Brain microvascular endothelial cell (primary cell): ENCODE results near the gene DAGLA.

ENCODE experiments used
- DNase-seq: peaks from one replicate; pipeline ENCODE4 v3.0.0-alpha.2; 2020
- H3K27ac ChIP-seq: fragments of 250-450 bp; sonication (Bioruptor Pico); 2 replicates; pipeline ENCODE4 v1.5.1; 2020; ENCODE audit warnings: mild to moderate bottlenecking, moderate library complexity
- H3K27me3 ChIP-seq: fragments of 250-450 bp; sonication (Bioruptor Pico); replicated peaks from 2 replicates; pipeline ENCODE4 v1.5.1; 2020; ENCODE audit warnings: mild to moderate bottlenecking
- H3K36me3 ChIP-seq: fragments of 250-450 bp; sonication (Bioruptor Pico); replicated peaks from 2 replicates; pipeline ENCODE4 v1.5.1; 2020; ENCODE audit warnings: mild to moderate bottlenecking
- H3K4me3 ChIP-seq: 2 replicates; pipeline ENCODE4 v1.5.1; 2011; ENCODE audit warnings: low read depth, mild to moderate bottlenecking, control low read depth, low read length, moderate library complexity
- in situ Hi-C: cut with HindIII; loops from 2 replicates; pipeline ENCODE4 v1.10.0; 2017; ENCODE audit warnings: low sequenced_read_pairs, low pct_ligation_motif_present
- TF ChIP-seq, protein P1 (sequence below): IDR thresholded peaks from 2 replicates; pipeline ENCODE4 v1.5.1; 2011; ENCODE audit warnings: low read depth, mild to moderate bottlenecking, moderate library complexity, low read length, control low read depth, inconsistent platforms; ENCODE audit errors: missing control alignments

Gene DAGLA

DNA sequence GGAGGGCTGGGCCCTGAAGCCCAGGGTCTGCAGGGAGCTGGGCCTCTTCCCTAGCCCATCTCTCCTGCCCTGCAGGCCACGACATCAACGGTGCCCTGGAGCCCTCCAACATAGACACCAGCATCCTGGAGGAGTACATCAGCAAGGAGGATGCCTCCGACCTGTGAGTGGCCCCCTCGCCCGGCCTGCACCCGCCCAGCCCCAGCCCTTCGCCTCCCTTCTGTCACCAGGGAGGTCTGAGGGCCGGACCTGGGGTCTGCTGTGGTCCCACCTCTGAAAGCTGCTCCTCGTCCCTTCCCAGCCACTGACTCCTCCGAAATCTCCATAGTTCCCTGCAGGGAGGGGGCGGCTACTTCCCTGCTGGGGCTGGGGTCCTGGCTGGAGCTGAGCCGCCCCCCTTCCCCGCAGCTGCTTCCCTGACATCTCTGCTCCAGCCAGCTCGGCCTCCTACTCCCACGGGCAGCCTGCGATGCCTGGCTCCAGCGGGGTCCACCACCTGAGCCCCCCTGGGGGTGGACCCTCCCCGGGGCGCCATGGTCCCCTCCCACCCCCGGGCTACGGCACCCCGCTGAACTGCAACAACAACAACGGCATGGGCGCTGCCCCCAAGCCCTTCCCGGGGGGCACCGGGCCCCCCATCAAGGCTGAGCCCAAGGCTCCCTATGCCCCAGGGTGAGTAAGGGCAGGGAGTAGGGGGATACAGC is 85.5 kb downstream of the DAGLA start:
- TF ChIP-seq, protein P1, sequence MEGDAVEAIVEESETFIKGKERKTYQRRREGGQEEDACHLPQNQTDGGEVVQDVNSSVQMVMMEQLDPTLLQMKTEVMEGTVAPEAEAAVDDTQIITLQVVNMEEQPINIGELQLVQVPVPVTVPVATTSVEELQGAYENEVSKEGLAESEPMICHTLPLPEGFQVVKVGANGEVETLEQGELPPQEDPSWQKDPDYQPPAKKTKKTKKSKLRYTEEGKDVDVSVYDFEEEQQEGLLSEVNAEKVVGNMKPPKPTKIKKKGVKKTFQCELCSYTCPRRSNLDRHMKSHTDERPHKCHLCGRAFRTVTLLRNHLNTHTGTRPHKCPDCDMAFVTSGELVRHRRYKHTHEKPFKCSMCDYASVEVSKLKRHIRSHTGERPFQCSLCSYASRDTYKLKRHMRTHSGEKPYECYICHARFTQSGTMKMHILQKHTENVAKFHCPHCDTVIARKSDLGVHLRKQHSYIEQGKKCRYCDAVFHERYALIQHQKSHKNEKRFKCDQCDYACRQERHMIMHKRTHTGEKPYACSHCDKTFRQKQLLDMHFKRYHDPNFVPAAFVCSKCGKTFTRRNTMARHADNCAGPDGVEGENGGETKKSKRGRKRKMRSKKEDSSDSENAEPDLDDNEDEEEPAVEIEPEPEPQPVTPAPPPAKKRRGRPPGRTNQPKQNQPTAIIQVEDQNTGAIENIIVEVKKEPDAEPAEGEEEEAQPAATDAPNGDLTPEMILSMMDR, result no peak
- Histone ChIP-seq H3K27me3 (no peaks in the 10 kb centered on the region), H3K36me3 (no peaks in the 10 kb centered on the region), H3K27ac (no peak overlapping the region), H3K4me3 (no peak overlapping the region)
- in situ Hi-C loops, result no loop called here
- DNase-seq, result no peak

DNA sequence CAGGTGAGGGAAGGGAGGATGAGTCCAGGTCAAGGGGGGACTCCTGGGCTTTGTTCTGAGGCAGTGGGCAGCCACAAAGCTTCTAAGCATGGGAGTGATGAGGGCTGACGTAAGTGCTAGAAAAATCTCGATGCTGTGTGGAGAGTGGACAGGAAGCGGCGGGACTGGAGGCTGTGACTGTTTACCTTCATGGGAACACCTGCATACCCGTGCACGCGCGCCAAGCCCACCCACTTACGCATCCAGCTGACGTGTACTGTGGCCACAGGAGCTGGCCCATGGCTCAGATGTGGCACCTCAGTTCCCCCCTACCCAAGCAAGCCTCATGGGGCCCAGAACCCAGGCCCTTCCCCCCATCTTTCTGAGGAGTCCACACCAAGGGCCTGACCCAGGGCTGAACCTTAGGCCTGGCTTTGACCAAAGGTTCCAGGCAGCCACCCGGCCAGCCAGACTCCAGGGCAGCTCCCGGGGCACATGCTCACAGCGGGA is 86.2 kb downstream of the DAGLA start:
- TF ChIP-seq, protein P1, result no peak
- no peak overlapping the region for H3K4me3 ChIP-seq
- in situ Hi-C loops, result no loop called here
- H3K36me3 ChIP-seq, result no peaks in the 10 kb centered on the region
- H3K27me3 ChIP-seq, result no peaks in the 10 kb centered on the region
- DNase-seq, result peak; percentile 44
- no peak overlapping the region for H3K27ac ChIP-seq

DNA sequence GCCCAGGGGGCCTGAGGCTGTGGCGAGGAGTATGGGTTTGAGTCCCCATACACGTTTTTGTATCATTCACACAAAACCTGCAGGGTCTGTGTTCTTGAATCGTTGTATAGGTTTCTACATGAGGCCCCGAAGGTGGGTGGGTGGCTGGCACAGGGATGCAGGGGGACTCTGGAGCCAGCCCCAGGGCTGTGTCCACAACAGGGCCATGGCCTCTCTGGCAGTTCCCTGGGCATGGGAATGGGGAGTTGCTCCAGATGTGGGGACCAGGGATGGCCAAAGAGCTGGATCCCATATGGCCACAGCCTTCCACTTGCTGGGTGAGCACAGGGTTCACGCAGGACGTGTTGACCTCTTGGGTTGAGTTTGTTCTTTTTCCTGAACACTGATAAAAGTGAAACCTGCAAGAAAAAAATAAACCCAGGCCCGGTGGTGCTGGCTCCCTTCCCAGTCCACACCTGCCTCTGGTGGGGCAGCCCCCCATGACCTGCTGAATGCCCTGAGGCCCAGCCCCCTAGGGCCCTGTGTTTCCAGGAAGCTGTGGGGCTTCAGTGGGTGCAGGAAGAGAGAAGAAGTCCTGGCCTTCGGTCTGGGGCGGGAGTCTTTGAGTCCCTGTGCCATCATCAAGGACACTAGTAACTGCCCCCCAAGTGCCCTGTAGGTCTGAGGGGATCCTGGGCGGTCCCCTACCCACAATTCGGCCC is 88.3 kb downstream of the DAGLA start:
- TF ChIP-seq, protein P1, result no peak
- DNase-seq, result no peak
- Histone ChIP-seq H3K36me3 (no peaks in the 10 kb centered on the region), H3K27me3 (no peaks in the 10 kb centered on the region), H3K27ac (no peak overlapping the region), H3K4me3 (no peak overlapping the region)
- in situ Hi-C loops, result no loop called here

DNA sequence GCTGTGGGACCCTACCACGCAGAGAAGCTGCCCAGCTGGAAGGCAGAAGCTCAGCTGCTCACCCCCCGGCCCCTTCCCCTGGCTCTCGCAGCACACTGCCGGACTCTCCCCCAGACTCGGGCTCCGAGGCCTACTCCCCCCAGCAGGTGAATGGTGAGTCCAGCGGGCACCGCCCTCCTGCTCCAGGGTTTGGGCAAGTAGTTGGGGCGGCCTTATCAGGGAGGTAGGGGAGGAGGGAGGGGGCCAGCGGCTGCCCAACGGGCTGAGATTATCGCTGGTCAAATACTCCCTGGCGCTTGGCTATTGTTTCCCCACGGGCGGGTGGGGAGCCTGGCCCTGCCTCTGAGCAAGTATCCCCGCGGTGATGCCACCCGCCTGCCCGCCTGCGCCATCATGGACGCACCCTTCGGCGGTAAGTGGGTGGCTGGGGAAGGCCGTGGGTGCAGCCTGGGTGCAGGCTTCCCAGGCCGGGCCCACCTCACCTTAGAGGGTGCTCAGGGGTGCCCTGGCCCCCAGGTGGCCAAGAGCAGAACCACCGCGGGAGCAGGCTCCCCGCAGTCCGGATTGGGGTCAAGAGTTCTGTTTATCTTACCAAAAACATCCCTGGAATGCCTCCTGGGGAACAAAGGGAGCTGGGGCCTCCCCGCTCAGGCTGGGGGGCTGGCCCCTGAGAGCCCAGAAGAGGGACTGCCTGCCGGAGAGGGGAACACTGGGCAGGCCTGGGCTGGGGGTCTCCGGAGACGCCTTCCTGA is 89.2 kb downstream of the DAGLA start:
- Histone ChIP-seq H3K4me3 (no peak overlapping the region), H3K27me3 (no peaks in the 10 kb centered on the region), H3K27ac (no peak overlapping the region), H3K36me3 (no peaks in the 10 kb centered on the region)
- DNase-seq, result peak; percentile 19
- in situ Hi-C loops, result no loop called here
- TF ChIP-seq, protein P1, result peak; percentile 65

DNA sequence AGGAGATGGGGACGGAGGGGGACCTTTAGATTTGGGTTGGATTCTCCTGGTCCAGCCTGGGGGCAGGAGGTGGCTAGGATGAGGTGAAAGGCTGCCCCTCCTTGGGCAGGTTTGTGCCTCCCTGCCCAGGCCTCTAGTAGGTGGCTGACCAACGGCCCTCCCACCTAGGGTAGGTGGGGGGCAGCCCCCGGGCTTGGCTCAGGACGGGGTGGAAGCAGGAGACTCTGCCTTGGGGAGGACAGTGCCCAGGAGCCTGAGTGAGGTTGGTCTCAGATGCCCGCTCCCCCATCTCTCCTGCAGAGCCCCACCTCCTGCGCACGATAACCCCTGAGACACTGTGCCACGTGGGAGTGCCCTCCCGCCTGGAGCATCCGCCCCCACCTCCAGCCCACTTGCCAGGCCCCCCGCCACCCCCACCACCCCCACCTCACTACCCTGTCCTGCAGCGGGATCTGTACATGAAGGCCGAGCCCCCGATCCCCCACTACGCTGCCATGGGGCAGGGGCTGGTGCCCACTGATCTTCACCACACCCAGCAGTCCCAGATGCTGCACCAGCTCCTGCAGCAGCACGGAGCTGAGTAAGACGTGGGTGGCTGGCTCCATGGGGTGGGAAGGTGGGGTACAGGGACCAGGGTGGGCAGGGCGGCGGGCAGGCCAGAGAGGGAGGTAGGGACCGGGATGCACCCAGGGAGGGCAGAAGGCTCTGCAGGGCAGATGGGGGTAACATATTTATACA is 89.9 kb downstream of the DAGLA start:
- Histone ChIP-seq H3K27me3 (no peaks in the 10 kb centered on the region), H3K4me3 (no peak overlapping the region), H3K27ac (no peak overlapping the region), H3K36me3 (no peaks in the 10 kb centered on the region)
- DNase-seq, result no peak
- in situ Hi-C loops, result no loop called here
- TF ChIP-seq, protein P1, result no peak
